Measurements from ENCODE around the gene CHRNA7. TPM values are rescaled to one million over a fixed set of nuclear protein-coding genes. Genes with fewer than 3 reads are reported as not detected.
A peak's percentile ranks its signal among the peaks of the same experiment; 100 is the strongest.

The CHRNA7 gene
- polyA plus RNA-seq, 2 of the 4 experiments (the other 2 are of a cell fraction), result 1.3 to 1.4 TPM

- CTCF ChIA-PET, result interaction anchor here (1.1 kb wide), 1 partner anchor 19 kb away, joined by 3 read pairs; no protein-coding TSS in a partner anchor
- H3K4me1 ChIP-seq, result no peaks in the 10 kb centered on the region
These were observed 76.4 kb downstream of the CHRNA7 start for GRCh38 chr15:32106401-32107381.

DNA sequence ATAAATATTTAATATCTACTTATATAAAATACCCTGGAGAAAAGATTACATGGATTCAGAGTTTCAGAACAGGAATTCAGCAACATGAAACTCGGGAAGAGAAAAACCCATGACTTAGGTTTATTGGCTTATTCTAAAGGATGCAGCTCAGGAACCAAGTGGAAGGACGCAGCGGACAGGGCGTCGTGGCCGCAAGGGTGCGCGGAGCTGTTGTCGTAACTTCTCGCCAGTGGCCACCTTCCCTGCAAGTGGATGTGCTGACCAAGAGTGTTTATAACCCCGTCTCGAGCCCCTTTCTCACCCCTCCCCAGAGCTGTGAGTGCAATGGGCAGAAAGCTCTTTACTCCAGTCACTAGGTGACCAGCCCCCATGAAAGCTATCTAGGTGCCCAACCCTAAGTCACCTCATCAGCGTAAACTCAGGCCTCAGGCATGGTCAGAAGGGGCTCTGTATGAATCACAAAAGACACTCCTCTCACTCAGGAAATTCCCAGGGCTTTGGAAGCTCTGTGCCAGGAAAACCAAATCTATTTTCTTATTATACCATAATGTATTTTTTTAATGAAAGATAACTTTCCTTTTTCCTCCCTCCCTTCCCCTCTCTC, 77.3 kb downstream of the CHRNA7 start:
- CTCF ChIA-PET, result interaction anchor here (1.1 kb wide), 1 partner anchor 18 kb away, joined by 3 read pairs; no protein-coding TSS in a partner anchor
- TF ChIP-seq HOXA7 (CRISPR knock-in tag; IDR thresholded peaks at IDR 0.05) (no peak), BHLHE40 (IDR thresholded peaks at IDR 0.05; ENCODE audit: low read depth, low read length) (no peak), PHF8 (IDR thresholded peaks at IDR 0.05; ENCODE audit: borderline replicate concordance, low read depth) (no peak), HOXB5 (CRISPR knock-in tag; IDR thresholded peaks at IDR 0.05) (no peak), MYC (IDR thresholded peaks at IDR 0.05; ENCODE audit: borderline replicate concordance, low read length) (no peak), RFX5 (IDR thresholded peaks at IDR 0.05) (no peak), RARB (CRISPR knock-in tag; IDR thresholded peaks at IDR 0.05) (no peak), ZNF302 (CRISPR knock-in tag; IDR thresholded peaks at IDR 0.05) (no peak), HOXB13 (CRISPR knock-in tag; IDR thresholded peaks at IDR 0.05; ENCODE audit: low read depth) (no peak), ZFP36 (IDR thresholded peaks at IDR 0.05; ENCODE audit: borderline replicate concordance, partially characterized antibody) (no peak), POLR2AphosphoS2 (conservative IDR thresholded peaks at IDR 0.05; ENCODE audit: low read length) (no peak), MAZ (IDR thresholded peaks at IDR 0.05; ENCODE audit: borderline replicate concordance, low read depth, low read length) (no peak), JUNB (IDR thresholded peaks at IDR 0.05) (no peak), TFCP2L1 (CRISPR knock-in tag; IDR thresholded peaks at IDR 0.05) (no peak)
- TF ChIP-seq, protein P1, sequence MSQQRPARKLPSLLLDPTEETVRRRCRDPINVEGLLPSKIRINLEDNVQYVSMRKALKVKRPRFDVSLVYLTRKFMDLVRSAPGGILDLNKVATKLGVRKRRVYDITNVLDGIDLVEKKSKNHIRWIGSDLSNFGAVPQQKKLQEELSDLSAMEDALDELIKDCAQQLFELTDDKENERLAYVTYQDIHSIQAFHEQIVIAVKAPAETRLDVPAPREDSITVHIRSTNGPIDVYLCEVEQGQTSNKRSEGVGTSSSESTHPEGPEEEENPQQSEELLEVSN (IDR thresholded peaks at IDR 0.05; ENCODE audit: borderline replicate concordance, low read depth), result no peak
- TF ChIP-seq, protein P2, sequence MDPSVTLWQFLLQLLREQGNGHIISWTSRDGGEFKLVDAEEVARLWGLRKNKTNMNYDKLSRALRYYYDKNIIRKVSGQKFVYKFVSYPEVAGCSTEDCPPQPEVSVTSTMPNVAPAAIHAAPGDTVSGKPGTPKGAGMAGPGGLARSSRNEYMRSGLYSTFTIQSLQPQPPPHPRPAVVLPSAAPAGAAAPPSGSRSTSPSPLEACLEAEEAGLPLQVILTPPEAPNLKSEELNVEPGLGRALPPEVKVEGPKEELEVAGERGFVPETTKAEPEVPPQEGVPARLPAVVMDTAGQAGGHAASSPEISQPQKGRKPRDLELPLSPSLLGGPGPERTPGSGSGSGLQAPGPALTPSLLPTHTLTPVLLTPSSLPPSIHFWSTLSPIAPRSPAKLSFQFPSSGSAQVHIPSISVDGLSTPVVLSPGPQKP (IDR thresholded peaks at IDR 0.05; ENCODE audit: low read depth, low read length), result no peak
- TF ChIP-seq, protein P3, sequence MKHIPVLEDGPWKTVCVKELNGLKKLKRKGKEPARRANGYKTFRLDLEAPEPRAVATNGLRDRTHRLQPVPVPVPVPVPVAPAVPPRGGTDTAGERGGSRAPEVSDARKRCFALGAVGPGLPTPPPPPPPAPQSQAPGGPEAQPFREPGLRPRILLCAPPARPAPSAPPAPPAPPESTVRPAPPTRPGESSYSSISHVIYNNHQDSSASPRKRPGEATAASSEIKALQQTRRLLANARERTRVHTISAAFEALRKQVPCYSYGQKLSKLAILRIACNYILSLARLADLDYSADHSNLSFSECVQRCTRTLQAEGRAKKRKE (CRISPR knock-in tag; IDR thresholded peaks at IDR 0.05; ENCODE audit: low read depth), result no peak
- TF ChIP-seq, protein P4, sequence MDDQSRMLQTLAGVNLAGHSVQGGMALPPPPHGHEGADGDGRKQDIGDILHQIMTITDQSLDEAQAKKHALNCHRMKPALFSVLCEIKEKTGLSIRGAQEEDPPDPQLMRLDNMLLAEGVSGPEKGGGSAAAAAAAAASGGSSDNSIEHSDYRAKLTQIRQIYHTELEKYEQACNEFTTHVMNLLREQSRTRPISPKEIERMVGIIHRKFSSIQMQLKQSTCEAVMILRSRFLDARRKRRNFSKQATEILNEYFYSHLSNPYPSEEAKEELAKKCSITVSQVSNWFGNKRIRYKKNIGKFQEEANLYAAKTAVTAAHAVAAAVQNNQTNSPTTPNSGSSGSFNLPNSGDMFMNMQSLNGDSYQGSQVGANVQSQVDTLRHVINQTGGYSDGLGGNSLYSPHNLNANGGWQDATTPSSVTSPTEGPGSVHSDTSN (IDR thresholded peaks at IDR 0.05), result no peak
- WGBS (ENCODE audit: missing lambda C conversion rate), result 61% methylated on average over 13 of the region's 13 CpGs
- Histone ChIP-seq H3K4me1 (no peaks in the 10 kb centered on the region), H3K4me2 (no peak overlapping the region), H3K9me3 (no peaks in the 10 kb centered on the region), H3K4me3 (no peak overlapping the region), H3K27ac (no peak overlapping the region)
- FAIRE-seq (no peak), ATAC-seq (no peak), DNase-seq (ENCODE audit: low read depth in 1 of 2, low spot score in 1 of 2) (no peak)
- POLR2A ChIA-PET, result no interaction called here

More at GRCh38 chr15:32106401-32107381, 76.4 kb downstream of the CHRNA7 start:
- H3K4me3 ChIP-seq, result no peak overlapping the region
- no peak overlapping the region for H3K27ac ChIP-seq
- ATAC-seq (no peak), FAIRE-seq (peak; percentile 32), DNase-seq (ENCODE audit: low read depth in 1 of 2, low spot score in 1 of 2) (no peak)
- POLR2A ChIA-PET, result no interaction called here
- H3K4me2 ChIP-seq, result no peak overlapping the region
- H3K9me3 ChIP-seq, result no peaks in the 10 kb centered on the region
- TF ChIP-seq CBX8 (IDR thresholded peaks at IDR 0.05) (peak; percentile 81; the same call in 1 of the 2 replicates), RNF2 (IDR thresholded peaks at IDR 0.05; ENCODE audit: borderline replicate concordance, low read depth) (peak; percentile 77; the same call in 1 of the 2 replicates), ZNF302 (CRISPR knock-in tag; IDR thresholded peaks at IDR 0.05) (no peak)
- WGBS (ENCODE audit: missing lambda C conversion rate), result 31% methylated on average over 10 of the region's 10 CpGs
